Activated T-cell treated with anti-CD3 and anti-CD28 coated beads, Interleukin-2, amount 50 U/mL, for 1 hour (primary cell): ENCODE data around the gene CCDC9B.

Experiments
- DNase-seq: peaks from one replicate; pipeline ENCODE4 v3.0.0-alpha.2; 2020

The CCDC9B gene

DNA sequence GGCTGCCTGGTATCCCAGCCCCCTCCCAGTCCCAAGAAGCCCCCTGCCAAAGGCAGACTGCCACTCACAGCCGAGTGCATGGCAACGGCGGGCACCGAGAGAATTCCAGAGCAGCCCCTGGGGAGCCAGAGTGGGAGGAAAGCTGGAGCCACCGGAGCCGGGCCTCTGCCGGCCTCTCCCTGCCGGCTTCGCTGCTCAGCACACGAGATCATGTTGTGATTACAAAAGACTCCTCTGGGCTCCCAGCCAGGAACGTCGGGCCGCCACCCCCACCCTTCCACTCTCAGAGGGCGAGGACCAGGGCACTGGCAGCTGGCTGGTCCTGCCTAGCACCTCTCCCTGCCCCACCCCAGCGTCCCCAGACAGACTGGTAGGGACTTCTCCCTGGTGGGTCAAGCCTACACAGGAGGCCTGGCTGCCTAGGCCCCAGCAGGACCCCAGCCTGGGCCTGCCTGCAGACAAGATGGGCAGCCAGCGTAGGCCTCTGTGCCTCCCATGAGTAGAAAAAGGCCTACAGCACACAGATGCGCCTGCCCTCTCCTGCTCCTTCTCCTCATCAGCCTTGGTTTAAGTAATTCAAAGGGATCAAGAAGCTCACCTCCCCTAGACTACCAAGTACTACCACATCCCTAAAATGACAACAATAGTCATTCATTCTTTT lies at the start of gene CCDC9B:
CCDC9B (minus strand) TSS at position 200 of the 661 bp plus-strand sequence; CDS start at position 80, 120 bp downstream.
- no peak for DNase-seq

GRCh38 chr15:40389824-40390595 lies 49.3 kb upstream of the CCDC9B start:
- DNase-seq, result no peak

- DNase-seq, result no peak
Measured at GRCh38 chr15:40388941-40389823, 48.4 kb upstream of the CCDC9B start.

DNA sequence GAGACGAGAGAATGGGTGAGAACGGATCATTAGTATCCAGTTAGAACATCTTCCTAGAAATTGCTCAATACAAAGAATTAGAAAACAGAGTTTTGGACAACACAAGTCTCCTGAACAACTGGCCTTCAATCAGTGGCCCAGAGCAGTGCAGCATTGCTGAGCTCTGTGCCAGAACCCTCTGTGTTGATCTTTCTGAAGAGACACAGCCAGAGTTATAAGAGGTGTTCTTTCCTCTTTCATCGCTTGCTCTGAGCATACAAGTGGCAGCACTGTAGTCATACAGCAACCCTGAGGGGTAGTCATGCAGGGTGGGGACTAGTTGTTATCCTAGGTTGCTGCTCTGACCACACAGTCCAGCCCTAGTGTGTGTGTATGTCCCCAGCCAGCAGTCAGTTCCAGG lies 45.7 kb upstream of the CCDC9B start:
- DNase-seq, result no peak

- peak; percentile 88 for DNase-seq
Measured at GRCh38 chr15:40382580-40383456, 42.1 kb upstream of the CCDC9B start, which contains the start of gene KNSTRN. KNSTRN (plus strand) TSS chr15:40382721; CDS start chr15:40382836, 115 bp downstream.

GRCh38 chr15:40381818-40382529 lies 41.2 kb upstream of the CCDC9B start:
- DNase-seq, result no peak

- no peak for DNase-seq
Measured at GRCh38 chr15:40380636-40381035, 39.9 kb upstream of the CCDC9B start.

GRCh38 chr15:40379853-40380252 lies 39.1 kb upstream of the CCDC9B start:
- no peak for DNase-seq

DNA sequence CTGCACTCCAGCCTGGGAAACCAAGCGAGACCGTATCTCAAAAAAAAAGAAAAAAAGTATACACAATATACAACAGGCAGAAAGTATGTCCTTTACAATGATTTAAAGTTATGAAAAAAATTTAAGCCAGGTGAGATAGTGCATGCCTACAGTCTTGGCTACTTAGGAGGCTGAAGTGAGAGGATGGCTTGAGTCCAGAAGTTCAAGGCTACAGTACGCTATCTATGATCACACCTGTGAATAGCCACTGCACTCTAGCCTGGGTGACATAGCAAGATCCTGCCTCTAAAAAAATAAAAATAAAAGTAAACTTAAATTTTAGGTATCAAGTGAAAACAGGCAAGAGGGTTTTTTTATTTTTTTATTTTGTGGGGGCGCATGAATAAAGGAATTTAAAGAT lies 38.6 kb upstream of the CCDC9B start:
- DNase-seq, result no peak

- no peak for DNase-seq
Measured at GRCh38 chr15:40377606-40378005, 36.9 kb upstream of the CCDC9B start.

- no peak for DNase-seq
Measured at GRCh38 chr15:40372981-40373380, 32.2 kb upstream of the CCDC9B start.

DNA sequence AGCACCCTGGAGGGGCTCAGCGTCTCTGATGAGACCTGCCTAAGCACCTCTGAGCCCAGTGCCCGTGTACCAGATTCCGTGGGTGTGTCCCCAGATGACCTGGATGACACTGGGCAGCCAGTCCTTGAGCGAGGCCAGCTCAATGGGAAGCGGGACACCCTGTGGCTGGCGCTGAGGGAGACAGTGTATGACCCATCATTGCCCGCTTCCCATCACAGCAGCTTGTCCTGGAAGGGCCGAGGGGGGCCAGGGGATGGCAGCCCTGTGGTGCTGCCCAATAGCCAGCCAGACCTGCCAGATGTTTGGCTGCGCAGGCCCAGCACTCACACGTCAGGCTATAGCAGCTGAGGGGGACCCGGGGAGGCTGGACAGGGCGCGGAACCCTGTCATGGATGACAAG lies 29.2 kb upstream of the CCDC9B start:
- DNase-seq, result no peak

- DNase-seq, result no peak
Measured at GRCh38 chr15:40369474-40369869, 28.7 kb upstream of the CCDC9B start.

- DNase-seq, result no peak
Measured at GRCh38 chr15:40368719-40369473, 28.2 kb upstream of the CCDC9B start.

GRCh38 chr15:40367686-40368611 lies 27.2 kb upstream of the CCDC9B start:
- peak; percentile 85 for DNase-seq

GRCh38 chr15:40367371-40367685 lies 26.6 kb upstream of the CCDC9B start:
- no peak for DNase-seq

DNA sequence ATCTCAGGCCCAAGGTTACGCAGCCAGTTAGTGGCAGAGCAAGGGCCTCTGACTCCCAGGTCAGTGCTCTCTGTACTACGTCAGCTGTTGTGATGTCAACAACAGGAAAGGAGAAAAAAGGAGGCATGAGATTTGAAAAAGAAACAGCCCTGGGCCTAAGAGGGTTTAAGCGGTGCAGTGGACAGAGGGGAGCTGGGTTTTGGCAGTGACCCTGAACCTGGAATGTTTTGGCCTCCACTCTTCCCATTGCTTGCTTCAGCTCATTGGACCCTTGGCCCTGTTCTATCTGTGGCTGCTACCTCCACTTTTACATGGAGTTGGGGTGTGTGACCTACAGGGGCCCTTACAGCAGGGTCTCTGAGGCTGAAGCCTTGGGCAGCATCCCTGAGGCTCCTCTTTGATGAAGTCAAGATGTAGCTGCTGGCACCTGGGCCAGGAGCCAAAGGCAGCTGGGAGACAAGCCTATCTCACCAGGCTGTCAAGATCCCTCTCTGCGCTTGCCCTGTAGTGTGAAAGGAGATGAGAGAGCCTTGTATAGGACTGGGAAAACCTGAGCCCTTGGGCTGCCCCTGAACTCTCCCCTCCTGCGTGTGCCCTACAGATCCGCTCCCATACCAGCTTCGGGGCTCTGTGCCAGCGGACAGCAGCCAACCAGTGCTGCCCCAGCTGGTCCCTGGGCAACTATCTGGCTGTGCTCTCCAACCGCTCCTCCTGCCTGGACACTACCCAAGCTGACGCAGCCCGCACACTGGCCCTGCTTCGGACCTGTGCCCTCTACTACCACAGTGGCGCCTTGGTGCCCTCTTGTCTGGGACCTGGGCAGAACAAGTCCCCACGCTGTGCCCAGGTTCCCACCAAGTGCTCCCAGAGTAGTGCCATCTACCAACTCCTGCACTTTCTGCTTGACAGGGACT lies 26.0 kb upstream of the CCDC9B start:
- DNase-seq, result no peak

- DNase-seq, result no peak
Measured at GRCh38 chr15:40365624-40366456, 25.1 kb upstream of the CCDC9B start.
